Fibroblast of lung (primary cell): ENCODE results near the gene SLIT3.

Experiments
- EZH2 ChIP-seq: IDR thresholded peaks from 2 replicates; pipeline ENCODE4 v1.5.1; 2012; ENCODE audit warnings: low read length, control low read depth, mild to moderate bottlenecking; ENCODE audit errors: missing control alignments
- TF ChIP-seq, protein P1 (sequence below), 2 donors: IDR thresholded peaks in 1 of 2; conservative IDR thresholded peaks in 1 of 2; 1 replicate in 1 of 2; 2 replicates in 1 of 2; pipeline ENCODE4 v1.5.1; 2011 to 2012; ENCODE audit warnings: low read length in 2 of 2, control low read depth in 1 of 2, inconsistent platforms in 1 of 2, low read depth in 1 of 2, mild to moderate bottlenecking in 1 of 2

DNA sequence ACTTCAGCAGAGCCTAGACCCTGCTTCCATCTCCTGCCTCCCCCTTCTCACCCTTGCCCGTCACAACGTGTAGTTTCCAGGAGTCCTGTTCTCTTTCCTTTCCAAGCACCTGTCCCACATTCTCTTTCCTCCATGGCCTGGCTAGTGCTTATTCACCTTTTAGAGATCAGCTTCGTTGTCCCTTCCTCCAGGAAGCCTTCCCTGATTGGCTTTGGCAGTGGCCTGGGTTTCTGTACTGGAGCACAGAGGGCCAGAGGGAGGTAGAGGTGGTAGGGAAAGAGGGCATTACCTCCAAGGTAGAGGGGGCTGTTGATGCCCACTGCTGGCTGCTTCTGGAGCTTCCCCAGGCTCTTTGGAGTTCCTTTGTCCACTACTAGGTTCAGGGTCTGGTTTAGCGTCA lies 628.1 kb downstream of the SLIT3 start:
- TF ChIP-seq, protein P1, sequence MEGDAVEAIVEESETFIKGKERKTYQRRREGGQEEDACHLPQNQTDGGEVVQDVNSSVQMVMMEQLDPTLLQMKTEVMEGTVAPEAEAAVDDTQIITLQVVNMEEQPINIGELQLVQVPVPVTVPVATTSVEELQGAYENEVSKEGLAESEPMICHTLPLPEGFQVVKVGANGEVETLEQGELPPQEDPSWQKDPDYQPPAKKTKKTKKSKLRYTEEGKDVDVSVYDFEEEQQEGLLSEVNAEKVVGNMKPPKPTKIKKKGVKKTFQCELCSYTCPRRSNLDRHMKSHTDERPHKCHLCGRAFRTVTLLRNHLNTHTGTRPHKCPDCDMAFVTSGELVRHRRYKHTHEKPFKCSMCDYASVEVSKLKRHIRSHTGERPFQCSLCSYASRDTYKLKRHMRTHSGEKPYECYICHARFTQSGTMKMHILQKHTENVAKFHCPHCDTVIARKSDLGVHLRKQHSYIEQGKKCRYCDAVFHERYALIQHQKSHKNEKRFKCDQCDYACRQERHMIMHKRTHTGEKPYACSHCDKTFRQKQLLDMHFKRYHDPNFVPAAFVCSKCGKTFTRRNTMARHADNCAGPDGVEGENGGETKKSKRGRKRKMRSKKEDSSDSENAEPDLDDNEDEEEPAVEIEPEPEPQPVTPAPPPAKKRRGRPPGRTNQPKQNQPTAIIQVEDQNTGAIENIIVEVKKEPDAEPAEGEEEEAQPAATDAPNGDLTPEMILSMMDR (conservative IDR thresholded peaks at IDR 0.05 in 1 of 2, IDR thresholded peaks at IDR 0.05 in 1 of 2; ENCODE audit: low read depth in 1 of 2, low read length in 2 of 2) = no peak
- no peak for TF ChIP-seq EZH2
